Nucleus accumbens (tissue), 56 donors: ENCODE results near the gene TJP2.

Experiments
- DNase-seq, 56 donors: peaks; one replicate each; lab custom pipeline; 2025; lab: John Stamatoyannopoulos, UW

The TJP2 gene

DNA sequence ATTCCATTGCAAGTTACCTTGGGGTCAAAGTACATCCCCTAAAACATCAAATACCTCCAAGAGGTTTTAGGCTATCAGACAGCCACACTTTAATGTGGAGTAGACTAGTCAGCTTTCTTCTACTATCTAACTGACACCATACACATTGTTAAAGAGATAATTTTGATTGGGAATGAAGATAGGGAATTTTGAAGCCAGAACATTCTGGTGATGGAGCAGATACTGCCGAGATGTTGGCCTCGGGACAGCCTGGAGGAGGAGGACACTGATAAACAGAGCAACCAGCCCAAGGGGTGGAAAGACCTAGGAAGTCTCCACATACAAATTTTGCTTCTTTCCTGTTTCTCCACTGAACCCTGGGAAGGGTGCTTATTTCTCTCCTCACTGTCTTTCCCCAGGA lies 14.9 kb downstream of the TJP2 start:
- no peak for DNase-seq

DNA sequence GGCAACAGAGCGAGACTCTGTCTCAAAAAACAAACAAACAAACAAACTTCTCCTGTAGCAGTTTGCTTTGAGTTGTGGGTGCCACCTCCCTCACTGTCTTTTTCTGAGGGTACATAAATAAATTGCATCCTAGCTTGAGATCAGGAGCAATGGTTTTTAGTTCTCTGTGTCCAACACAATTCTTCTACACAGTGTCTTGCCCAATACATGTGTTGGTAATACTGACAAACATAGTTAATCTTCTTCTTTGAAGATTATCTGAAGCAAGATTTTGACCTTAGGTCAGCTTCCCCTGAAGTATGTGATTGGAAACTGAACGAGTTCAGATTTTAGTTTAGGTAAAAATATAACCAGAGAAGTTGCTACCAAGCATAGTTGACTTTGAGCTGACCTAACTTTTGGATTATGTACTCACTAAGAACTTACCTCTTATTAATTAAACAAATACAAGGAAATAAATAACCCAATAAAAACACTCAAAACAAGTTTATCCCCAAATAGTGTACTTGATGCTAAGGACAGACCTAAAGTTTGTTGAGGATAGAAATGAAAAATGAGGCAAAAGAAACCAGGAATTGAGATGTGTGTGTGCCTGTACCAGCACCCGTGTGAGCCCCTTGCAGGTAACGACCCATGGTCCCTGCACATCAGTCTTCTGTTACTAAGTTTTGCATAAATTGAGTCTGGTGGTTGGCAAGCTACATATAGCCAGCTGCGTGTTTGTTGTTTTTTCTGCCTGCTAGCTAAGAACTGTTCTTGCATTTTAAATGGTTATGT lies 16.2 kb downstream of the TJP2 start:
- DNase-seq, result no peak

DNA sequence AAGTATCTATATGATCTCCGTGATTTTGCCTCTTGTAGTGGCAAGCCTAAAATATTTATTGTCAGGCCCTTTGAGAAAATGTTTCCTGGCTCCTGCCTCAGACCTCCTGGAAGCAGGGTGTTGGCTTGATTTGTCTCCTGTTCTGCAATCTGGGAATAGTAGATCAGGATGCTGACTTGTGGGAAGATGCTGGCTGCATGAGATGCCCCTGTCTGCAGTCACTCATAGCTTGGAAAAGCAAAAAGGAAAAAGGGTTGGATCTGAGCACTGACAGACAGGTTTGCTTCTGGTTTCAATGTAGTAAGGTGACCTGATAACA lies 16.7 kb downstream of the TJP2 start:
- peak in 1 of 56 donors; percentile 24 for DNase-seq

DNA sequence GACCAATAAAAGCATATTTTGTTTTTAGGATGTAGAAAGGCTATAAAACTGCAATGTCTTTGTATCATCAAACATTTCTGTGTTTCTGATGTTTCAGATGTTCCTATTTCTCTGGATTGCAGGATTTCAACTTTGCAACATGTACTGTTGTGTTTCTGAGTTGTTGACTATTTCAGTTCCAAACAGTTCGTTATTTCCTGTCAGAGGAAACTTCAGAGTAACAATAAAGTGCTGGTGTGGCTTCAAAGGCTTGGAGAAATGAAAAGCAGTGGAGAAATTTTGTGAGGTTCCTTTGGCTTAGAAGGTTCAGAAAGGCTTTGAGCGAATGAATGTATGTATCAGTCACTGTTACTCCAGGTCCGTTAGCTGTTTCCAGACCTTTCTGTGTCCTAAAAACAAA lies 17.2 kb downstream of the TJP2 start:
- no peak for DNase-seq

DNA sequence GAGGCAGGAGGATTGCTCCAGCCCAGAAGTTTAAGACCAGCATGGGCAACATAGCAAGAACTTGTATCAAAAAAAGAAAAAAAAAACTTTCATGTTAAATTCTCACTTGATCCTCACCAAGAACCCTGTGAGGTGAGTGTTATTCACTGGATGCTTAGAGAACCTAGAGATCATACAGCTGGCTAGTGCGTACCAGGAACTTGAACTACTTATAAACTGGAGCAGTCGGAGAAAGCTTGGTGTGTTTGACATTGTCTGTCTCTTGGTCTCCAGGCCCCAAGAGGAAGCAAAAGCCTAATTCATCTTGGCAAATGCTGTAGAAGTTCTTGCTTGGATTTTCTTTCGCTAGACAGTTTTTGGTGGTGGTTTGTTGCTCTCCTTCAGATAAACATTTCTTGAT lies 18.1 kb downstream of the TJP2 start:
- DNase-seq, result no peak

DNA sequence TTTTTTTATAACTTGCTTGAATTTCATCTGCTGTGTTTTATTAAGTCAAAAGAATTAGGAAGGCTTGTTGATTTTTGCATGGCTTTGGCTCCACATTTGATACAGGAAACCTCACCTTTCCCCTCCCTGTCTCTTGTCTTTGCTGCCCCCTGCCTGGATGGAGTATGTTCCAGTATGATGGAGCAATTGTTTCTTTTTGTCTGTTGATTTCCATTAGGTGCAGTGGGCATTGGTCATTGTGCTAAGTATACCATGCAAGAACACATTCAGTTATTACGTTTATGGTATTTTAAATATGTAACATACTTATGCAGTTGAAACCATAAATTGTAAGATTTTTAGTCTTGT lies 19.6 kb downstream of the TJP2 start:
- DNase-seq, result no peak

DNA sequence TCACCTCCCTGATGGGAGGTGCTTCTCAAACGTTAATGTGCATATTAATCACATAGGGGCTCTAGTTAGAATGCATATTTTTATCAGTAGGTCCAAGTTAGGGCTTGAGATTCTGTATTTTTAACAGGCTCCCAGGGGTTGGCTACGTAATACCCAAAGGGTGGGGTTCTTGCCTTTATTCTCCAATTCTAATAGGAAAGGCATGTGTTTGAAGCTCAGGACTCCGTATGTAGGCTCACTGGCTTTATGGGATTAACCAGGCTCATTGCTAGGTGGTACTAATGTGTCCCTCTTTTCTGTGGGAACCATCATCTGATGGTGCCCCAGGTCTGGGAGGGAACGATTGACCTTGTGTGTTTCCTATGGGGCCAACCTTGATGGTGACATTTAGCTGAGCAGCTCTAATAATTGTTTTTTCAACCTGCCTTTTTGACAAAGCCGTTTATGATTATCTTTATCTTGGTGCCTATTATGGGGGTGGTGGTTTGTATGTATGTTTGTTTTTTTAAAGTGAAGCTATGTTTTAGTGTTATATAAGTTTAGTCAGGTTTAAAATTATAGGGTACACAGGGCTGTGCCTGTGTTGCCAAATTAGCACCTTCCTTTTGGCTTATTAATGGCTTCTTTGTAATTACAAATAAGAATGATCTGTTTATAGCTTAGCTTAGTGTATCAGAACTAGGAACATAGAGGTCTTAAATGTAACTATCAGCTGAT lies 20.8 kb downstream of the TJP2 start:
- DNase-seq, result no peak

DNA sequence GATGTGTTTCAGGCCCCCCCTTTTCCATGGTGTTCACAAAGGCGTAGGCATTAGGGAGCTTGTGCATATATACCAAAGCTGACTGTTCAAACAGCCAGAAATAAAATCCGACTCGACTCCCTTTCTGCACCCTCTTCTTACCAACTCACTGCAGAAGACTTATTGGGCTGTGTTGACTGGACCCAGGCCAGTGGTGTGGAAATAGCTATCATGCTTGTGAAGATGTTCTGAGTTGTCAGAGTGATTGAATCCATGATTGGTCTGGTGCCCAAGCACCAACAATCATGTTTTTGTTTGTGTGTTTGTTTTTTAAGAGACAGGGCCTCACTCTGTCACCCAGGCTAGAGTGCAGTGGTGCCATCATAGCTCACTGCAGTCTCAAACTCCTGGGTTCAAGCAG lies 21.6 kb downstream of the TJP2 start:
- peak in 40 of 56 donors; percentile 4 to 86 (median 46) for DNase-seq

DNA sequence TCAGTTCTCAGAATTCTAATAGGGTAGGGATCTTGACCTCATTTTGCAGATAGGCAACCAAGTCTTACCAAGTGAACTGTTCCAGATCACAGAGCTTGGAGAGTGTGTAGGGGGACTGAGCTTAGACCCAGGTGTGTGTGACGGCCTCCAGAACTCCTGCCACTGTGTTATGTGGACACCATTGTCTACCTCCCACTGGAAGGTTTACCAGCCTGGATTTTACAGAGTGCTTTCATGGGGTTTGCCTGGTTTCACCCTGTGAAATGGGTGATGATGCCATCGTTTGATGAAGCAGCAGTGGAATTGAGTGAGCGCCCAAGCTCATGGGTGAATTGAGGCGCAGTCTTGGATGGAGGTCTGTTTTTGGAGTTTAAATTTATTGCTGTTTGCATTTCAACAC lies 23.6 kb downstream of the TJP2 start:
- DNase-seq, result no peak

DNA sequence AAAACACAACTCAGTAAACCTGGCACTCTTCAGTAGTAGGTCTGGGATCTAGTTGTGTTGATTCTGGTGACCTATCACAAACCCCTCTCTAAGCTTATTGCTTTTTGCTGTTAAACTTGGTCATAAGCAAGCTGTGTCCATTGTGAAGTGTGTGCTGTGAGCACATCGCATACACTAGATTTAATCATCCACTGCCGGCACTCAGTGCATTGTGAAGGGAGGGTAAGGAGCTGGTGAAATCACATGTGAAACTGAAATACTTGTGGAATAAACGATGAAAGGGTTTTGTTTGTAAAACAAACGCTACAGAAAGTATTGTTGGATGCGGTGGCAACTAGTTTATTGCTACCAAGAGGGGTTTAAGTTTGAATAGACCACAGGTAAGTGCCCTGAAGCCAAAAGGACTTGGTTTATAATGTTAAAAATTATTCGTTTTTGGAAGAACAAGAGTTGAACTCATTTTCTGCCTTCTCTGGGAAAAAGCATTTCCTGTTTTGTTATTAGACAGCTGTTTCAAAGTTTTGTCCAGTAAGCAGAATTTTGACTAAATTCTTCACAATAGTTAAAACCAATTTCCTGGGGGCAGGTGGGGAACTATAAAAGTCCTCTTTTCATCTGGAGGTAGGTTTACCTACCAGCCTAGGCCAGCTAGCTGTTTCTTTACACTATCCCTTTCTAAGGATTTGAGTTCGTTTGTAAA lies 24.6 kb downstream of the TJP2 start:
- peak in 6 of 56 donors; percentile 10 to 44 (median 22) for DNase-seq

DNA sequence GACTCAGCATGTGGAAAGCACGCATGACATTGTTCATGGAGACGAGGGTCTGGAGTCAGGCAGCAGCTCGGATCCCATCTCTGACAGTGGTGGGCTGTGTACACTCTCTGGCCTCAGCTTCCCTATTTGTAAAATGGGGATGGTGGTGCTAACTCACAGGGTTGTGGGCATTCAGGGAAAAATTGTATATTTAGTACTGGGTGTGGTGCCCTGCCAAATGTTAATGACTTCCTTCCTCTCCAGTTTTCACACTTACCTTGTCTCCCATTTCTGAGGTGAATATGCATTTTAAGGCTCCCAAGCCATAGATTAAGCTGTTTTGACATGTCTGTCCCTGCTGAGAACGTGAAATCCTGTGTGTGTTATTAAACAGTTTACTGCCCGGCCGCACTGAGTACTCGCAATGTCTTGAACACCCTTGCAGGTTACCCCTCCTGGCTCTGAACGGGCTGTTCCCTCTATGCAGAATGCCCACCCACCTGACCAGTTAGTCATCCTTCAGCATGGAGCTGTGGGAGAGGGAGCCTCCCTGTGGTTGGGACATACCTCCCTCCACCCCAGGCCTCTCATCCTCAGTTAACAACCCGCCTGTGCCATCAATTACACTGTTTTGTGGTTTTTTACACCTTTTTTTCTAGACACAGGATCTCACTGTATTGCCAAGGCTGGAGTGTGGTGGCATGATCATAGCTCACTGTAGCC lies 25.8 kb downstream of the TJP2 start:
- DNase-seq, result no peak

DNA sequence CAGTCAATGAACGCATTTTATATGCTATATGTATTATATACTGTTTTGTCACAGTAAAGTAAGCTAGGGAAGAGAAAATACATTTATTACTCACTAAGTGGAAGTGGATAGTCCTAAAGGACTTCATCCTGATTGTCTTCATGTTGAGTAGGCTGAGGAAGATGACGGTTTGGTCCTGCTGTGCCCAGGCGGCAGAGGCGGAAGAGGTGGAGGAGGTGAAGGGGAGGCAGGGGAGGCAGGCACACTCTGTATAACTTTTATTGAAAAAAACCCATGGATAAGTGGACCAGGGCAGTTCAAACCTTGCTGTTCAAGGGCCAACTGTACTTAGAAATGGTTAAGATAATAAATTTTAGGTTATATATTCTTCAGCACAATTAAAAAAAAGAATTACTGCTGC lies 28.5 kb downstream of the TJP2 start:
- DNase-seq, result no peak

DNA sequence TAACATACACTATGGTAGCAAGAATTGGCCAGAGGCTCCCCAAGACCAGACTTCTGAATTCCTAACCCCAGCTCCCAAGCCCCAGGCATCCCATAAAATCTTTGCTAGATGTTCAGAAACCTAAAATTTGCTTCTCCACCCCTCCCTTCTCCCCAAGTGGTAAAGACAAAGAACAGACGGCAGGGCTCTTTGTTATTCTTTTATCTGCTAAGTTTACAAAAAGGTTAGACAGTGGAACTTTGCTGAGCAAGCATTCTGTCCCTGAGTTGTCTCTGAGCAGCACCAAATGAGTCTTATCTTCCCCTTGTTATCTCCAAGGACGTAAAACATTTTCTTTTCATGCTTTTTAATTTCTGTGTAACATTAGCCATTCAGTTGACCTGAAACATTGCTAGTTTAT lies 30.2 kb downstream of the TJP2 start:
- DNase-seq, result no peak

DNA sequence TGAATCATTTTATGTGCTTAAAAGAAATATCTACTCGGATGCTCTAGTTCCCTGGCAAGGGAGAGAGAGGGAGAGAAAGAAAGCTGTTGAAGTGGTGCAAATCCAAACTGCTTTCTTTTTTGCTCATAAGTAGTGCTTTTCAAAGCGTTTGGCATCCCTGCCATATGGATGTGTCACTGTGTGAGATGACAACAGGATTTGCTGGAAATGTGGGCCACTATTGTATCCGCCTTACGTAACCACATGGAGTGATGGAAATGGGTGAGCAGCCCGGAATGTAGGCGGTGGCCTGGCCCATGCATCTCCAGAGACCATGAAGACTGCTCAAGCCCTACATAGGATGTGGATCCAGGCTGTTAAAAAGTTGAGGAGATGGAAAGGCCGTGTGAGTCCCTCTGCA lies 30.8 kb downstream of the TJP2 start:
- peak in 42 of 56 donors; percentile 8 to 86 (median 53) for DNase-seq

DNA sequence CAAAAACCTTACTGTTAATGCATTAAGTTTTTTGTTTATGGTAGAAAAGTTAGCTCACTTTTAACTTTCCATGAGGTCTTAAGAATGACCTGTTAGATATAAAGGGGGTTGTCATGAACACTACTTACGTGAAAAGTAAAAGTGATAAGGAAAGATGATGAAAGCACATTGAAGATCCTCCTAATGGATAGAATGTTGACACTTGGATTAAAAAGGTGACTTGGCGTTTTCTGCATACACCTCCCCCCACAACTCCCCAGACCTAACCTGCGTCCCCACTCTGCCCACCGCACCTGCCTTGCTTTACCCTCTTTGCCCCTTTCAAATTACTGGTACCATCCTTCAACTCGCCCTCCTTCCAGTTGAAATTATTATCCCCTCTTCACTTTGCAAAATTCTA lies 32.0 kb downstream of the TJP2 start:
- DNase-seq, result no peak

DNA sequence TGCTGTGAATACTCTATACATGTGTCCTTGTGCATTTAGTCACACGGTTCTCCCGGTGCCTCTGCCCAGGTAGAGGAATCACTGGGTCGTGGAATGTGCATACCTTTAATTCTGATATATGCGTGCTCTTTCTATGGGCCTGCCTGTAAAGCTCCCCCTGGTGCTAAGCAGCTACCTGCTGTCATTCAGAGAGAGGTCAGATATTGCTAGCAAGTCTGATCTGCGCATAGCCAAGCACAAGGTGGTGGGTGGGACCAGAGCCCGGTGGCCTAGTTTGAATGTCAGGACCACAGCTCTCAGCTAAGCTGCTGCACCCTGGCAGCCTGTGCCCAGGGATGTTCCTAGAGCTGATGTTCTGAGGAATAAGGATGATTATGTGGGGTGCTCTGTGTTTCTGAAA lies 33.4 kb downstream of the TJP2 start:
- DNase-seq, result no peak

DNA sequence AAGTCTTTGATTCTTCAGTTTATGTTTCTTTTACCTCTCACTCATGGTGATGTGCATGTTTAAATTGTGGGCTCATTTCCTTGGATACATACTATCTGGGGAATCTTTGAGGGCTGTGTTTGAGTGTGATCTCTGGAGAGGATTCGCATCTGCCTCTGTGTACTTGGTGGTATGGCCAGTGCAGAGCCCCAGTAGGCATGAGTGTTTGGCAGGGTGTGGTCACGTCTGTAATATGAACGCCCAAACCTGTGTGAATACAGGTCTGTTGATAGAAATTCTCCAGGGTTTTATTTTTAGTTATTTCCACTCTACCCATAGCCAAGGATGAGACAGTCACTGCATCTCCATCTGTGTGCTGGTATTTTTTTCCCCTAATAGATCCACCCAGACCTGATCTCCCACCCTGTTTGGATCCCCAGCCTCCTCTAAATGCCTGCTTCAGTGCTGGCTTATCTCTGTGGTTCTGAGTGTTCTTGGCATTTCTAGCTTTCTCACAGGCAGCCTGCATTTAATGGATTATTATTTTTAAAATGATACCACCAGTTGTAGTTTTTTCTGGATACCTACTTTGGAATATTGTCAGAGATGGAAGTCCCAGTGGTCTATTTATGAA lies 37.5 kb downstream of the TJP2 start:
- no peak for DNase-seq

DNA sequence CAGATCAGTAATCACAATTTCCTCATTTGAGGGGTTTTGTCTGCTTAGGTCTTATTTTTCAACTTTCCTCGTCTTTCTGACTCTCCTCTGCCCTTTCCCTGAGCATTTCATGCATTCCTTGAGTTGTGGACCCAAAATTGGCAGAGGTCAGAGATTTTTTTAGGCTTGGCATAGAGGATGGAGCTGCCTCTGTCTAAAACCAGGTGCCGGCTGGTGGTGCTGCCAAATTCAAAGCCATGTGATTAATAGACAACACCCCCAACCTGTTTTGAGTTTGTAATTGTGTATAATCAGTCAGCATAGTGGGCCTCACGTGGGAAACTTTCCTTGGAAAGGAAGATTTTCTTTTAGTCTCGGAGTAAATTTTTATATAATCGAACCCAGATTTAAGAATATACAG lies 39.6 kb downstream of the TJP2 start:
- DNase-seq, result no peak

DNA sequence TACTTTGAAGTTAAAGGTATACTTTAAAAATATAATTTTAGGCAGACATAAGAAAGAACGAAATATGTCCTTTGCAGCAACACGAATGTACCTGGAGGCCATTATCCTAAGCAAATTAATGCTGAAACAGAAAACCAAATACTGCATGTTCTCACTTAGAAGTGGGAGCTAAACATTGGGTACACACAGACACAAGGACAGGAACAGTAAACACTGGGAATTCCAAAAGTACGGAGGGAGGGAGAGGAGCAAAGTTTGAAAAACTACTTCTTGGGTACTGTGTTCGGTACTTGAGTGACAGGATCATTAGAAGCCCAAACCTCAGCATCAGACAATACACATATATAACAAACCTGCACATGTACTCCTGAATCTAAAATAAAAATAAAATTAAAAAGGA lies 40.9 kb downstream of the TJP2 start:
- DNase-seq, result no peak

DNA sequence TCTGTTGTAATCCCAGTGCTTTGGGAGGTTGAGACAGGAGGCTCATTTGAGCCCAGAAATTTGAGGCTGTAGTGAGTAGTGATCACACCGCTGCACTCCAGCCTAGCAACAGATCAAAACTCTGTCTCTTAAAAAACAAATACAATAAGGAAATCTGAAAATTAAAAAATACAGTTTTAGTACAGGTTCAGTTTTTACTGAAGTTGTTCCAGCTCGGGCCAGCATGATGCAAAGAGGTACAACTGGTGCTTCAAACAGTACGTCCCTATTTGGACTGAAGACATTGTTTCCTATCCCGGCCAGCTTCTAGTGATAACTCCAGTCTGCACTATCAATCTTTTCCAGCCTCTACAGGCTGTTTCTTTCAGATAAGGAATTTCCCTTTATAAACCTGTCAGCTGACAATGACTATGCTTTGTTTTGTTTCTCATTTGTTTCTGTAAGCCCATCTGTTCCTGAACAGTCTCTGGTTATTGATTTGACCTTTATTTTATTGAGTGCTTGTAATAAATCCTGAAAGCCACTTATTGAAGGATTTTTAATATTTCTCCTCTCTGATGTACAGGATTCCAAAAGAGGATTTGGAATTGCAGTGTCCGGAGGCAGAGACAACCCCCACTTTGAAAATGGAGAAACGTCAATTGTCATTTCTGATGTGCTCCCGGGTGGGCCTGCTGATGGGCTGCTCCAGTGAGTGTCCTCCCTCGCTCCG lies 41.9 kb downstream of the TJP2 start:
- DNase-seq, result no peak
